Measurements from ENCODE around the gene CHKA. TPM values are rescaled to one million over a fixed set of nuclear protein-coding genes. Genes with fewer than 3 reads are reported as not detected.
A peak's percentile ranks its signal among the peaks of the same experiment; 100 is the strongest.

CHKA gene
- total RNA-seq, 4 donors from 2014 or later: 1.1 to 13.0 (median 4.2) TPM

- WGBS, 2 donors: no CpG with 5 or more reads among the region's 36 CpGs
- no peaks in the 10 kb centered on the region for H3K9me3 ChIP-seq
- TF ChIP-seq CTCF (IDR thresholded peaks at IDR 0.05): no peak
- no peak for TF ChIP-seq POLR2A (IDR thresholded peaks at IDR 0.05)
- H3K4me3 ChIP-seq: no peak overlapping the region
- peaks cover 25 to 66% (median 41%) of the 10 kb centered on the region in 3 donors for H3K4me1 ChIP-seq
- DNase-seq: no peak
- intact Hi-C loops (cut with DNase I): no loop called here
- no peaks in the 10 kb centered on the region for H3K27me3 ChIP-seq
- H3K27ac ChIP-seq: peak overlapping the region in 3 of 4 donors; percentile 45 to 52 (median 47)
- H3K36me3 ChIP-seq: peaks cover 12 to 68% (median 28%) of the 10 kb centered on the region in 3 donors
Observed at GRCh38 chr11:68043349-68044144, 77.6 kb downstream of the CHKA start.

GRCh38 chr11:68043029-68043348 is 78.2 kb downstream of the CHKA start:
- no peak for DNase-seq
- TF ChIP-seq POLR2A (IDR thresholded peaks at IDR 0.05): no peak
- TF ChIP-seq CTCF (IDR thresholded peaks at IDR 0.05): no peak
- Histone ChIP-seq H3K27ac (peak overlapping the region in 3 of 4 donors; percentile 45 to 52 (median 47)), H3K4me1 (peaks cover 31 to 70% (median 46%) of the 10 kb centered on the region in 3 donors), H3K4me3 (no peak overlapping the region), H3K9me3 (no peaks in the 10 kb centered on the region), H3K36me3 (peaks cover 12 to 62% (median 28%) of the 10 kb centered on the region in 3 donors), H3K27me3 (no peaks in the 10 kb centered on the region)
- intact Hi-C loops (cut with DNase I): no loop called here
- no CpG with 5 or more reads among the region's 8 CpGs for WGBS, 2 donors

- Histone ChIP-seq H3K4me3 (no peak overlapping the region), H3K9me3 (no peaks in the 10 kb centered on the region), H3K27ac (peak overlapping the region in 3 of 4 donors; percentile 45 to 52 (median 47)), H3K4me1 (peaks cover 36 to 70% (median 51%) of the 10 kb centered on the region in 3 donors), H3K27me3 (no peaks in the 10 kb centered on the region), H3K36me3 (peaks cover 12 to 57% (median 28%) of the 10 kb centered on the region in 3 donors)
- no peak for TF ChIP-seq POLR2A (IDR thresholded peaks at IDR 0.05)
- no peak for TF ChIP-seq CTCF (IDR thresholded peaks at IDR 0.05)
- WGBS, 2 donors: no CpG with 5 or more reads among the region's 27 CpGs
- no peak for DNase-seq
- intact Hi-C loops (cut with DNase I): no loop called here
Observed at GRCh38 chr11:68042219-68043028, 78.8 kb downstream of the CHKA start.

GRCh38 chr11:68041617-68042218 is 79.5 kb downstream of the CHKA start:
- H3K4me1 ChIP-seq: peaks cover 43 to 75% (median 57%) of the 10 kb centered on the region in 3 donors
- no CpG with 5 or more reads among the region's 12 CpGs for WGBS, 2 donors

More at GRCh38 chr11:68041617-68042218, 79.5 kb downstream of the CHKA start:
- Histone ChIP-seq H3K4me3 (peak overlapping the region in 1 of 4 donors; percentile 96), H3K9me3 (no peaks in the 10 kb centered on the region), H3K27me3 (no peaks in the 10 kb centered on the region), H3K36me3 (peaks cover 12 to 53% (median 28%) of the 10 kb centered on the region in 3 donors), H3K27ac (peak overlapping the region; percentile 89 to 90 (median 90))
- intact Hi-C loops (cut with DNase I): no loop called here
- DNase-seq: no peak
- TF ChIP-seq CTCF (IDR thresholded peaks at IDR 0.05) (no peak), POLR2A (IDR thresholded peaks at IDR 0.05) (no peak)
